ENCODE data around the gene POU3F2. TPM values are rescaled to one million over a fixed set of nuclear protein-coding genes. Genes with fewer than 3 reads are reported as not detected.

Gene POU3F2
- total RNA-seq, 1 experiment from 2014 or later = not detected

DNA sequence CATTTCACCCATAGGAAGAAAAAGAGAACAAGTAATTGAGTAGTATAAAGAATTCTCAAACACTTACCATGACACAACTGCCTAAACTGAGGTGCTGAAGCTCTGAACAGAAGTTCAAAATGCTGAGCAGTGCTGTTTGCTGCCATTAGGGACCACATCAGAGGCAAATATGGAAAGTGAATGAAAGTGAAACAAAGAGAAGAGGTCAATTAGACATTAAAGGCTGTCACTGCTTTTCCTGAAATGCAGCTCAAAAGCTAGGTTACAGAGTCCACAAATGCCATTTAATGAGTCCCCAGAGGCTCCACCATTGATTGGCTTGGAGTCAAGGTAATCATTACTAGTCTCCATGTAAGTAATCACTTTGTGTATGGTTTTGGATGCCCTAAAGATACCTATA lies 46.1 kb downstream of the POU3F2 start:
- Histone ChIP-seq H3K4me3 (ENCODE audit: low read depth, low read length) (no peak overlapping the region), H3K4me1 (no peaks in the 10 kb centered on the region), H3K27me3 (replicated peaks; ENCODE audit: control insufficient read depth, insufficient read depth, low read length) (no peaks in the 10 kb centered on the region), H3K36me3 (ENCODE audit: control insufficient read depth, insufficient read depth, low read length) (no peaks in the 10 kb centered on the region), H3K9me3 (no peaks in the 10 kb centered on the region)
- intact Hi-C loops (cut with micrococcal nuclease; ENCODE audit: unreplicated experiment) = no loop called here
- Mint-ChIP-seq H3K27ac (ENCODE audit: unreplicated experiment) (no peak overlapping the region), H3K36me3 (ENCODE audit: insufficient read depth, unreplicated experiment) (no peaks in the 10 kb centered on the region), H3K4me3 (ENCODE audit: unreplicated experiment) (no peak overlapping the region), H3K9me3 (ENCODE audit: unreplicated experiment) (no peaks in the 10 kb centered on the region), H3K4me1 (ENCODE audit: low read depth, unreplicated experiment) (no peaks in the 10 kb centered on the region), H3K27me3 (ENCODE audit: insufficient read depth, unreplicated experiment) (no peaks in the 10 kb centered on the region)
- ChIA-PET CTCF (no interaction called here), POLR2A (no interaction called here)
- TF ChIP-seq, protein P1, sequence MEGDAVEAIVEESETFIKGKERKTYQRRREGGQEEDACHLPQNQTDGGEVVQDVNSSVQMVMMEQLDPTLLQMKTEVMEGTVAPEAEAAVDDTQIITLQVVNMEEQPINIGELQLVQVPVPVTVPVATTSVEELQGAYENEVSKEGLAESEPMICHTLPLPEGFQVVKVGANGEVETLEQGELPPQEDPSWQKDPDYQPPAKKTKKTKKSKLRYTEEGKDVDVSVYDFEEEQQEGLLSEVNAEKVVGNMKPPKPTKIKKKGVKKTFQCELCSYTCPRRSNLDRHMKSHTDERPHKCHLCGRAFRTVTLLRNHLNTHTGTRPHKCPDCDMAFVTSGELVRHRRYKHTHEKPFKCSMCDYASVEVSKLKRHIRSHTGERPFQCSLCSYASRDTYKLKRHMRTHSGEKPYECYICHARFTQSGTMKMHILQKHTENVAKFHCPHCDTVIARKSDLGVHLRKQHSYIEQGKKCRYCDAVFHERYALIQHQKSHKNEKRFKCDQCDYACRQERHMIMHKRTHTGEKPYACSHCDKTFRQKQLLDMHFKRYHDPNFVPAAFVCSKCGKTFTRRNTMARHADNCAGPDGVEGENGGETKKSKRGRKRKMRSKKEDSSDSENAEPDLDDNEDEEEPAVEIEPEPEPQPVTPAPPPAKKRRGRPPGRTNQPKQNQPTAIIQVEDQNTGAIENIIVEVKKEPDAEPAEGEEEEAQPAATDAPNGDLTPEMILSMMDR (IDR thresholded peaks at IDR 0.05; ENCODE audit: insufficient read depth in 1 of 2, low read depth in 1 of 2, low read length in 1 of 2, severe bottlenecking in 1 of 2, unreplicated experiment in 1 of 2) = no peak
- no TSS peak for BruUV-seq (replicated peaks)
- DNase-seq = no peak

- Mint-ChIP-seq H3K9me3 (ENCODE audit: unreplicated experiment) (no peaks in the 10 kb centered on the region), H3K4me3 (ENCODE audit: unreplicated experiment) (no peak overlapping the region), H3K27ac (ENCODE audit: unreplicated experiment) (no peak overlapping the region), H3K4me1 (ENCODE audit: low read depth, unreplicated experiment) (no peaks in the 10 kb centered on the region), H3K27me3 (ENCODE audit: insufficient read depth, unreplicated experiment) (no peaks in the 10 kb centered on the region), H3K36me3 (ENCODE audit: insufficient read depth, unreplicated experiment) (no peaks in the 10 kb centered on the region)
- no TSS peak for BruUV-seq (replicated peaks)
- ChIA-PET CTCF (no interaction called here), POLR2A (no interaction called here)
- DNase-seq = no peak
- H3K4me1 ChIP-seq = no peaks in the 10 kb centered on the region
- no peak overlapping the region for H3K4me3 ChIP-seq (ENCODE audit: low read depth, low read length)
- TF ChIP-seq, protein P1 (IDR thresholded peaks at IDR 0.05; ENCODE audit: insufficient read depth in 1 of 2, low read depth in 1 of 2, low read length in 1 of 2, severe bottlenecking in 1 of 2, unreplicated experiment in 1 of 2) = no peak
- H3K27me3 ChIP-seq (replicated peaks; ENCODE audit: control insufficient read depth, insufficient read depth, low read length) = no peaks in the 10 kb centered on the region
- intact Hi-C loops (cut with micrococcal nuclease; ENCODE audit: unreplicated experiment) = no loop called here
- H3K9me3 ChIP-seq = no peaks in the 10 kb centered on the region
- no peaks in the 10 kb centered on the region for H3K36me3 ChIP-seq (ENCODE audit: control insufficient read depth, insufficient read depth, low read length)
Observed at GRCh38 chr6:98885330-98885729, 51.0 kb downstream of the POU3F2 start.

DNA sequence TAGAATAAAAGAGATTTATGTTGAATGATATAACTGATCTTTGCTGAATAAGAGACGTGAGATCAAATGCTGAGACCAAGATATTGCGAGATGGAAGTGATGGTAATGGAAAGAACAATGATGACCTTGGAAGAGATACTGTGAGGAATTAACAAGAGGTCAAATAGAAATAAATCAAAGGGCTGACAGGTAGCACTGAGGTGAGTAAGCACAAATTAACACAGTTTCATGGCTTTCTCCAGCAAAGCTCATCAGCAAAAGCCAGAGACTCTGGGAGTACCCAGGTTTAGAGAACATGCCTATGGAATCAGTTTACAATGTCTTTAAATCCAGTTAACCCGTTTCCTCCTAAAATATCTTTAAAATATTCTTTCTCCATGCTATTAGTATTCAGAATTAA lies 53.3 kb downstream of the POU3F2 start:
- H3K9me3 ChIP-seq = no peaks in the 10 kb centered on the region
- H3K4me3 ChIP-seq (ENCODE audit: low read depth, low read length) = no peak overlapping the region
- no peaks in the 10 kb centered on the region for H3K4me1 ChIP-seq
- TF ChIP-seq, protein P1 (IDR thresholded peaks at IDR 0.05; ENCODE audit: insufficient read depth in 1 of 2, low read depth in 1 of 2, low read length in 1 of 2, severe bottlenecking in 1 of 2, unreplicated experiment in 1 of 2) = no peak
- Mint-ChIP-seq H3K4me3 (ENCODE audit: unreplicated experiment) (no peak overlapping the region), H3K27me3 (ENCODE audit: insufficient read depth, unreplicated experiment) (no peaks in the 10 kb centered on the region), H3K36me3 (ENCODE audit: insufficient read depth, unreplicated experiment) (no peaks in the 10 kb centered on the region), H3K9me3 (ENCODE audit: unreplicated experiment) (no peaks in the 10 kb centered on the region), H3K4me1 (ENCODE audit: low read depth, unreplicated experiment) (no peaks in the 10 kb centered on the region), H3K27ac (ENCODE audit: unreplicated experiment) (no peak overlapping the region)
- DNase-seq = no peak
- no peaks in the 10 kb centered on the region for H3K27me3 ChIP-seq (replicated peaks; ENCODE audit: control insufficient read depth, insufficient read depth, low read length)
- BruUV-seq (replicated peaks) = no TSS peak
- ChIA-PET POLR2A (no interaction called here), CTCF (no interaction called here)
- intact Hi-C loops (cut with micrococcal nuclease; ENCODE audit: unreplicated experiment) = no loop called here
- no peaks in the 10 kb centered on the region for H3K36me3 ChIP-seq (ENCODE audit: control insufficient read depth, insufficient read depth, low read length)

Other genes starting within 250 kb of the POU3F2 start
- 5.9 and 7.4 TPM in 2 replicates for gene FBXL4, start 113.4 kb downstream of the POU3F2 start, total RNA-seq (2022)